Measurements from ENCODE around the gene SOX2. TPM values are rescaled to one million over a fixed set of nuclear protein-coding genes. Genes with fewer than 3 reads are reported as not detected.

Gene SOX2
- polyA plus RNA-seq, 3 donors = not detected

DNA sequence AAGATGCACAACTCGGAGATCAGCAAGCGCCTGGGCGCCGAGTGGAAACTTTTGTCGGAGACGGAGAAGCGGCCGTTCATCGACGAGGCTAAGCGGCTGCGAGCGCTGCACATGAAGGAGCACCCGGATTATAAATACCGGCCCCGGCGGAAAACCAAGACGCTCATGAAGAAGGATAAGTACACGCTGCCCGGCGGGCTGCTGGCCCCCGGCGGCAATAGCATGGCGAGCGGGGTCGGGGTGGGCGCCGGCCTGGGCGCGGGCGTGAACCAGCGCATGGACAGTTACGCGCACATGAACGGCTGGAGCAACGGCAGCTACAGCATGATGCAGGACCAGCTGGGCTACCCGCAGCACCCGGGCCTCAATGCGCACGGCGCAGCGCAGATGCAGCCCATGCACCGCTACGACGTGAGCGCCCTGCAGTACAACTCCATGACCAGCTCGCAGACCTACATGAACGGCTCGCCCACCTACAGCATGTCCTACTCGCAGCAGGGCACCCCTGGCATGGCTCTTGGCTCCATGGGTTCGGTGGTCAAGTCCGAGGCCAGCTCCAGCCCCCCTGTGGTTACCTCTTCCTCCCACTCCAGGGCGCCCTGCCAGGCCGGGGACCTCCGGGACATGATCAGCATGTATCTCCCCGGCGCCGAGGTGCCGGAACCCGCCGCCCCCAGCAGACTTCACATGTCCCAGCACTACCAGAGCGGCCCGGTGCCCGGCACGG is 991 bp downstream of the SOX2 start:
- Mint-ChIP-seq H3K4me3 (peak overlapping the region in 1 of 2 donors; percentile 83), H3K27ac (no peak overlapping the region), H3K27me3 (ENCODE audit: low read depth in 3 of 3) (peaks cover 64 to 79% (median 78%) of the 10 kb centered on the region in 3 donors), H3K36me3 (peaks cover 0 to 3% of the 10 kb centered on the region in 2 donors), H3K4me1 (peaks cover 10% of the 10 kb centered on the region), H3K9me3 (peaks cover 0 to 20% (median 14%) of the 10 kb centered on the region in 7 donors)
- DNase-seq = no peak
- Histone ChIP-seq H3K4me2 (replicated peaks; ENCODE audit: extremely low read depth, low read length, poor library complexity, severe bottlenecking) (peak overlapping the region; percentile 61), H3K27ac (ENCODE audit: low read depth in 1 of 2, low read length in 2 of 2) (no peak overlapping the region), H3K4me1 (ENCODE audit: control insufficient read depth in 1 of 2, insufficient read depth in 2 of 2, low read length in 2 of 2) (peaks cover 12 to 19% of the 10 kb centered on the region in 2 donors), H3K4me3 (replicated peaks in 1 of 3; ENCODE audit: low read depth in 2 of 3, low read length in 3 of 3) (no peak overlapping the region), H3K9ac (ENCODE audit: insufficient read depth, low read length, poor library complexity, severe bottlenecking) (no peak overlapping the region), H3K79me2 (ENCODE audit: insufficient read depth, low read length) (no peaks in the 10 kb centered on the region), H4K20me1 (ENCODE audit: insufficient read depth, low read length) (no peaks in the 10 kb centered on the region), H2AFZ (ENCODE audit: insufficient read depth, low read depth, low read length, poor library complexity, severe bottlenecking) (no peak overlapping the region), H3K27me3 (ENCODE audit: control insufficient read depth in 2 of 2, insufficient read depth in 2 of 2, low read length in 2 of 2) (peaks cover 89 to 98% of the 10 kb centered on the region in 2 donors), H3K9me3 (replicated peaks in 1 of 2; ENCODE audit: control insufficient read depth in 1 of 2, insufficient read depth in 1 of 2, low read length in 2 of 2) (peaks cover 5 to 30% of the 10 kb centered on the region in 2 donors), H3K36me3 (replicated peaks in 1 of 2; ENCODE audit: control insufficient read depth in 1 of 2, insufficient read depth in 2 of 2, low read length in 2 of 2) (no peaks in the 10 kb centered on the region)
- intact Hi-C loops (cut with micrococcal nuclease) = loop anchor here in 1 of 2 donors (5.0 kb wide), 1 partner anchor 970 kb away; no protein-coding TSS in a partner anchor
- no peak for TF ChIP-seq CTCF (IDR thresholded peaks at IDR 0.05)
- 2% methylated on average over 61 of the region's 65 CpGs for WGBS (ENCODE audit: insufficient coverage)

- Mint-ChIP-seq H3K4me3 (peak overlapping the region in 1 of 2 donors; percentile 83), H3K27ac (no peak overlapping the region), H3K36me3 (peaks cover 0 to 4% of the 10 kb centered on the region in 2 donors), H3K27me3 (ENCODE audit: low read depth in 3 of 3) (peaks cover 64 to 78% (median 78%) of the 10 kb centered on the region in 3 donors), H3K4me1 (peaks cover 10% of the 10 kb centered on the region), H3K9me3 (peaks cover 0 to 20% (median 14%) of the 10 kb centered on the region in 7 donors)
- Histone ChIP-seq H3K27ac (ENCODE audit: low read depth in 1 of 2, low read length in 2 of 2) (no peak overlapping the region), H3K9me3 (replicated peaks in 1 of 2; ENCODE audit: control insufficient read depth in 1 of 2, insufficient read depth in 1 of 2, low read length in 2 of 2) (peaks cover 5 to 31% of the 10 kb centered on the region in 2 donors), H3K9ac (ENCODE audit: insufficient read depth, low read length, poor library complexity, severe bottlenecking) (no peak overlapping the region), H2AFZ (ENCODE audit: insufficient read depth, low read depth, low read length, poor library complexity, severe bottlenecking) (no peak overlapping the region), H3K4me1 (ENCODE audit: control insufficient read depth in 1 of 2, insufficient read depth in 2 of 2, low read length in 2 of 2) (peaks cover 12 to 19% of the 10 kb centered on the region in 2 donors), H3K27me3 (ENCODE audit: control insufficient read depth in 2 of 2, insufficient read depth in 2 of 2, low read length in 2 of 2) (peaks cover 89 to 98% of the 10 kb centered on the region in 2 donors), H3K4me3 (replicated peaks in 1 of 3; ENCODE audit: low read depth in 2 of 3, low read length in 3 of 3) (no peak overlapping the region), H3K36me3 (replicated peaks in 1 of 2; ENCODE audit: control insufficient read depth in 1 of 2, insufficient read depth in 2 of 2, low read length in 2 of 2) (no peaks in the 10 kb centered on the region), H4K20me1 (ENCODE audit: insufficient read depth, low read length) (no peaks in the 10 kb centered on the region), H3K79me2 (ENCODE audit: insufficient read depth, low read length) (no peaks in the 10 kb centered on the region), H3K4me2 (replicated peaks; ENCODE audit: extremely low read depth, low read length, poor library complexity, severe bottlenecking) (no peak overlapping the region)
- no CpG with 5 or more reads among the region's 11 CpGs for WGBS (ENCODE audit: insufficient coverage)
- DNase-seq = no peak
- intact Hi-C loops (cut with micrococcal nuclease) = loop anchor here in 1 of 2 donors (5.0 kb wide), 1 partner anchor 969 kb away; no protein-coding TSS in a partner anchor
- no peak for TF ChIP-seq CTCF (IDR thresholded peaks at IDR 0.05)
Measured at GRCh38 chr3:181713280-181713647, 1.5 kb downstream of the SOX2 start.
